Activated CD4-positive, alpha-beta T cell treated with anti-CD3 and anti-CD28 coated beads for 1 hour (primary cell): ENCODE data around the gene KIF1A.
"Not testable (repeated sequence)": the region's sequence is repeated elsewhere in the genome, so short reads cannot be mapped to it uniquely, and the experiment has no call there.

Experiments used
- DNase-seq: peaks from one replicate; pipeline ENCODE4 v3.0.0-alpha.2; 2020

Gene KIF1A

GRCh38 chr2:240674461-240675184 is 145.4 kb downstream of the KIF1A start:
- not testable (repeated sequence) for DNase-seq

- no peak for DNase-seq
These were observed 147.3 kb downstream of the KIF1A start for GRCh38 chr2:240672701-240673190.

- DNase-seq, result no peak
These were observed 147.8 kb downstream of the KIF1A start for GRCh38 chr2:240672076-240672700.

GRCh38 chr2:240670950-240671349 is 149.1 kb downstream of the KIF1A start:
- no peak for DNase-seq

- no peak for DNase-seq
These were observed 149.6 kb downstream of the KIF1A start for GRCh38 chr2:240670402-240670801.

- no peak for DNase-seq
These were observed 155.4 kb downstream of the KIF1A start for GRCh38 chr2:240664622-240665021.
